HL-60 (cell line): Measurements from ENCODE around the gene CENPX.
A peak's percentile ranks its signal among the peaks of the same experiment; 100 is the strongest.

ENCODE experiments used
- DNase-seq, 2 experiments: peaks; one replicate each; pipeline ENCODE4 v3.0.0-alpha.2; 2010 to 2020; ENCODE audit warnings: low read depth in 1 of 2, low spot score in 1 of 2
- H3K27ac ChIP-seq: fragments of 250-450 bp; sonication (Bioruptor Pico); replicated peaks from 2 replicates; pipeline ENCODE4 v1.5.1; 2020; ENCODE audit warnings: mild to moderate bottlenecking, moderate library complexity
- H3K27me3 ChIP-seq: fragments of 250-450 bp; sonication (Bioruptor Pico); 2 replicates; pipeline ENCODE4 v1.5.1; 2021; ENCODE audit warnings: mild to moderate bottlenecking, moderate library complexity; ENCODE audit not compliant: insufficient read depth, poor library complexity, severe bottlenecking
- H3K4me3 ChIP-seq: replicated peaks from 2 replicates; pipeline ENCODE4 v1.5.1; 2011; ENCODE audit warnings: mild to moderate bottlenecking, control low read depth, low read length; ENCODE audit not compliant: insufficient read depth
- CTCF ChIP-seq: IDR thresholded peaks from one replicate; pipeline ENCODE4 v1.5.1; 2011; ENCODE audit warnings: low read length, control low read depth, inconsistent platforms; ENCODE audit not compliant: insufficient read depth
- GABPA ChIP-seq: IDR thresholded peaks from 2 replicates; pipeline ENCODE4 v1.6.1; 2012; ENCODE audit warnings: low read depth
- POLR2AphosphoS5 ChIP-seq: IDR thresholded peaks from 2 replicates; pipeline ENCODE4 v1.6.1; 2012; ENCODE audit warnings: low read depth
- REST ChIP-seq: IDR thresholded peaks from 2 replicates; pipeline ENCODE4 v1.6.1; 2012; ENCODE audit warnings: low read depth; ENCODE audit not compliant: insufficient replicate concordance
- SPI1 ChIP-seq: IDR thresholded peaks from 2 replicates; pipeline ENCODE4 v1.6.1; 2012; ENCODE audit warnings: low read depth, mild to moderate bottlenecking, borderline replicate concordance

Gene CENPX

GRCh38 chr17:82060001-82060380, 37.3 kb upstream of the CENPX start:
- no peak for DNase-seq
- Histone ChIP-seq H3K4me3 (no peak overlapping the region), H3K27ac (no peak overlapping the region), H3K27me3 (no peaks in the 10 kb centered on the region)
- no peak for TF ChIP-seq POLR2AphosphoS5
- no peak for TF ChIP-seq GABPA
- no peak for TF ChIP-seq CTCF
- no peak for TF ChIP-seq SPI1
- no peak for TF ChIP-seq REST

- TF ChIP-seq GABPA (no peak), SPI1 (no peak), REST (no peak), POLR2AphosphoS5 (peak; percentile 39; the same call in 1 of the 2 replicates), CTCF (no peak)
- H3K4me3 ChIP-seq = no peak overlapping the region
- no peak overlapping the region for H3K27ac ChIP-seq
- no peak for DNase-seq
- no peaks in the 10 kb centered on the region for H3K27me3 ChIP-seq
These were observed 36.8 kb upstream of the CENPX start for GRCh38 chr17:82059272-82060000.

GRCh38 chr17:82058855-82059249, 36.2 kb upstream of the CENPX start:
- H3K27ac ChIP-seq = no peak overlapping the region
- TF ChIP-seq GABPA (no peak), SPI1 (no peak), REST (no peak), POLR2AphosphoS5 (no peak), CTCF (no peak)
- DNase-seq = no peak
- no peak overlapping the region for H3K4me3 ChIP-seq
- no peaks in the 10 kb centered on the region for H3K27me3 ChIP-seq
